Measurements from ENCODE around the gene ULK4.

DNA sequence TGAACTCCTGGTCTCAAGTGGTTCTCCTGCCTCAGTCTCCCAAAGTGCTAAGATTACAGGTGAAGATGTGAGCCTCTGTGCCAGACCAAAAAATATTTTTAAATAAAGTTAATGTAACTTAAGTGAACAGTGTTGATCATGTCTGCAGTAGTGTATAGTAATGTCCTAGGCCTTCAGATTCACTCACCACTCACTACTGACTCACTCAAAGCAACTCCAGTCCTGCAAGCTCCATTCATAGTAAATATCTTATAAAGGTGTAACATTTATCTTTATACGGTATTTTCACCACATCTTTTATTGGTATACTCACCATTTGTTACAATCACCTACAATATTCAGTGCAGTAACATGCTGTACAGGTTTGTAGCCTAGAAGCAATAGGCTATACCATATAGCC is 264.2 kb downstream of the ULK4 start:
- no peak for TF ChIP-seq SMC3 (IDR thresholded peaks at IDR 0.05; ENCODE audit: low read depth, low read length)
- TF ChIP-seq GABPA (IDR thresholded peaks at IDR 0.05; ENCODE audit: low read depth): no peak
- TF ChIP-seq, protein P1, sequence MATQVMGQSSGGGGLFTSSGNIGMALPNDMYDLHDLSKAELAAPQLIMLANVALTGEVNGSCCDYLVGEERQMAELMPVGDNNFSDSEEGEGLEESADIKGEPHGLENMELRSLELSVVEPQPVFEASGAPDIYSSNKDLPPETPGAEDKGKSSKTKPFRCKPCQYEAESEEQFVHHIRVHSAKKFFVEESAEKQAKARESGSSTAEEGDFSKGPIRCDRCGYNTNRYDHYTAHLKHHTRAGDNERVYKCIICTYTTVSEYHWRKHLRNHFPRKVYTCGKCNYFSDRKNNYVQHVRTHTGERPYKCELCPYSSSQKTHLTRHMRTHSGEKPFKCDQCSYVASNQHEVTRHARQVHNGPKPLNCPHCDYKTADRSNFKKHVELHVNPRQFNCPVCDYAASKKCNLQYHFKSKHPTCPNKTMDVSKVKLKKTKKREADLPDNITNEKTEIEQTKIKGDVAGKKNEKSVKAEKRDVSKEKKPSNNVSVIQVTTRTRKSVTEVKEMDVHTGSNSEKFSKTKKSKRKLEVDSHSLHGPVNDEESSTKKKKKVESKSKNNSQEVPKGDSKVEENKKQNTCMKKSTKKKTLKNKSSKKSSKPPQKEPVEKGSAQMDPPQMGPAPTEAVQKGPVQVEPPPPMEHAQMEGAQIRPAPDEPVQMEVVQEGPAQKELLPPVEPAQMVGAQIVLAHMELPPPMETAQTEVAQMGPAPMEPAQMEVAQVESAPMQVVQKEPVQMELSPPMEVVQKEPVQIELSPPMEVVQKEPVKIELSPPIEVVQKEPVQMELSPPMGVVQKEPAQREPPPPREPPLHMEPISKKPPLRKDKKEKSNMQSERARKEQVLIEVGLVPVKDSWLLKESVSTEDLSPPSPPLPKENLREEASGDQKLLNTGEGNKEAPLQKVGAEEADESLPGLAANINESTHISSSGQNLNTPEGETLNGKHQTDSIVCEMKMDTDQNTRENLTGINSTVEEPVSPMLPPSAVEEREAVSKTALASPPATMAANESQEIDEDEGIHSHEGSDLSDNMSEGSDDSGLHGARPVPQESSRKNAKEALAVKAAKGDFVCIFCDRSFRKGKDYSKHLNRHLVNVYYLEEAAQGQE (IDR thresholded peaks at IDR 0.05; ENCODE audit: low read depth, low read length): no peak
- TF ChIP-seq RAD21 (IDR thresholded peaks at IDR 0.05; ENCODE audit: low read length): no peak
